Limb (tissue), 2 donors: ENCODE data around the gene SPTA1.
"Not testable (repeated sequence)": the region's sequence is repeated elsewhere in the genome, so short reads cannot be mapped to it uniquely, and the experiment has no call there.

Experiments
- DNase-seq, 2 donors: peaks; one replicate each; pipeline ENCODE4 v3.0.0-alpha.2; 2016; ENCODE audit errors: extremely low spot score in 2 of 2

SPTA1 gene

GRCh38 chr1:158686111-158687009, at the start of gene SPTA1:
Gene SPTA1, minus strand, starts transcription at chr1:158686715. Its CDS starts 198 bp downstream, at chr1:158686517.
- DNase-seq = no peak

GRCh38 chr1:158735848-158736247, 49.3 kb upstream of the SPTA1 start:
- DNase-seq = no peak

GRCh38 chr1:158732524-158732923, 46.0 kb upstream of the SPTA1 start:
- no peak for DNase-seq

- no peak for DNase-seq
These were observed 45.2 kb upstream of the SPTA1 start for GRCh38 chr1:158731707-158732106.

- no peak for DNase-seq
These were observed 43.9 kb upstream of the SPTA1 start for GRCh38 chr1:158730453-158730852.

- no peak for DNase-seq
These were observed 42.2 kb upstream of the SPTA1 start for GRCh38 chr1:158728510-158729225.

GRCh38 chr1:158724442-158724841, 37.9 kb upstream of the SPTA1 start:
- DNase-seq = no peak

- DNase-seq = no peak
These were observed 34.1 kb upstream of the SPTA1 start, which contains the start of gene OR6K3 for GRCh38 chr1:158720620-158721019. Gene OR6K3, minus strand, starts transcription at chr1:158720720. Its CDS starts 2,605 bp downstream, at chr1:158718115.

GRCh38 chr1:158719664-158720063, 33.1 kb upstream of the SPTA1 start:
- DNase-seq = no peak

GRCh38 chr1:158717344-158717743, 30.8 kb upstream of the SPTA1 start:
- DNase-seq = no peak

- DNase-seq = no peak
These were observed 29.8 kb upstream of the SPTA1 start for GRCh38 chr1:158716335-158716734.

GRCh38 chr1:158714754-158715153, 28.2 kb upstream of the SPTA1 start:
- no peak for DNase-seq

- no peak for DNase-seq
These were observed 24.6 kb upstream of the SPTA1 start for GRCh38 chr1:158711098-158711497.

GRCh38 chr1:158706096-158706495, 19.6 kb upstream of the SPTA1 start:
- no peak for DNase-seq

- DNase-seq = no peak
These were observed 14.0 kb upstream of the SPTA1 start, which contains the start of gene OR6K2 for GRCh38 chr1:158700552-158700951. Gene OR6K2, minus strand, starts transcription at chr1:158700652. Its CDS starts 0 bp downstream, at chr1:158700652.

- no peak for DNase-seq
These were observed 8.1 kb upstream of the SPTA1 start for GRCh38 chr1:158694596-158694995.

GRCh38 chr1:158692356-158692755, 5.8 kb upstream of the SPTA1 start:
- DNase-seq = no peak

- no peak for DNase-seq
These were observed 5.4 kb upstream of the SPTA1 start for GRCh38 chr1:158691907-158692306.

GRCh38 chr1:158691149-158691548, 4.6 kb upstream of the SPTA1 start:
- not testable (repeated sequence) for DNase-seq

- DNase-seq = no peak
These were observed 3.4 kb upstream of the SPTA1 start for GRCh38 chr1:158689875-158690274.

GRCh38 chr1:158689110-158689509, 2.6 kb upstream of the SPTA1 start:
- no peak for DNase-seq

GRCh38 chr1:158688343-158688742, 1.8 kb upstream of the SPTA1 start:
- DNase-seq = not testable (repeated sequence)
